Kidney glomerular epithelial cell (primary cell): ENCODE measurements around the gene PDE11A.

Experiments
- DNase-seq: peaks from one replicate; lab custom pipeline; 2025; lab: John Stamatoyannopoulos, UW

Gene PDE11A

GRCh38 chr2:177758591-177759371, 313.8 kb downstream of the PDE11A start:
- DNase-seq, result peak; percentile 76

GRCh38 chr2:177756336-177756735, 316.2 kb downstream of the PDE11A start:
- no peak for DNase-seq

- no peak for DNase-seq
Observed at GRCh38 chr2:177754492-177754873, 318.1 kb downstream of the PDE11A start.

- DNase-seq, result peak; percentile 78
Observed at GRCh38 chr2:177753682-177754491, 318.7 kb downstream of the PDE11A start.

- no peak for DNase-seq
Observed at GRCh38 chr2:177748360-177748759, 324.2 kb downstream of the PDE11A start.

GRCh38 chr2:177747384-177747783, 325.2 kb downstream of the PDE11A start:
- no peak for DNase-seq

- no peak for DNase-seq
Observed at GRCh38 chr2:177746358-177746757, 326.2 kb downstream of the PDE11A start.

GRCh38 chr2:177745531-177745930, 327.0 kb downstream of the PDE11A start:
- no peak for DNase-seq

GRCh38 chr2:177742851-177743250, 329.7 kb downstream of the PDE11A start:
- no peak for DNase-seq

- no peak for DNase-seq
Observed at GRCh38 chr2:177741866-177742265, 330.7 kb downstream of the PDE11A start.

GRCh38 chr2:177740700-177741099, 331.9 kb downstream of the PDE11A start:
- DNase-seq, result no peak

GRCh38 chr2:177738461-177739235, 333.9 kb downstream of the PDE11A start:
- no peak for DNase-seq

GRCh38 chr2:177735318-177735803, 337.2 kb downstream of the PDE11A start:
- no peak for DNase-seq

GRCh38 chr2:177733322-177733855, 339.2 kb downstream of the PDE11A start:
- no peak for DNase-seq

- DNase-seq, result no peak
Observed at GRCh38 chr2:177731384-177731783, 341.2 kb downstream of the PDE11A start.

- DNase-seq, result no peak
Observed at GRCh38 chr2:177730792-177731191, 341.8 kb downstream of the PDE11A start.

- DNase-seq, result no peak
Observed at GRCh38 chr2:177730363-177730762, 342.2 kb downstream of the PDE11A start.

GRCh38 chr2:177728920-177729319, 343.7 kb downstream of the PDE11A start:
- DNase-seq, result no peak

GRCh38 chr2:177728399-177728765, 344.2 kb downstream of the PDE11A start:
- DNase-seq, result no peak

- DNase-seq, result no peak
Observed at GRCh38 chr2:177727577-177728398, 344.8 kb downstream of the PDE11A start.

GRCh38 chr2:177726931-177727348, 345.6 kb downstream of the PDE11A start:
- no peak for DNase-seq
